ENCODE measurements around the gene RPL3. TPM values are rescaled to one million over a fixed set of nuclear protein-coding genes. Genes with fewer than 3 reads are reported as not detected.

The RPL3 gene
- total and polyA plus RNA-seq, 2 experiments from 2014 or later = 1,044 to 2,461 TPM

DNA sequence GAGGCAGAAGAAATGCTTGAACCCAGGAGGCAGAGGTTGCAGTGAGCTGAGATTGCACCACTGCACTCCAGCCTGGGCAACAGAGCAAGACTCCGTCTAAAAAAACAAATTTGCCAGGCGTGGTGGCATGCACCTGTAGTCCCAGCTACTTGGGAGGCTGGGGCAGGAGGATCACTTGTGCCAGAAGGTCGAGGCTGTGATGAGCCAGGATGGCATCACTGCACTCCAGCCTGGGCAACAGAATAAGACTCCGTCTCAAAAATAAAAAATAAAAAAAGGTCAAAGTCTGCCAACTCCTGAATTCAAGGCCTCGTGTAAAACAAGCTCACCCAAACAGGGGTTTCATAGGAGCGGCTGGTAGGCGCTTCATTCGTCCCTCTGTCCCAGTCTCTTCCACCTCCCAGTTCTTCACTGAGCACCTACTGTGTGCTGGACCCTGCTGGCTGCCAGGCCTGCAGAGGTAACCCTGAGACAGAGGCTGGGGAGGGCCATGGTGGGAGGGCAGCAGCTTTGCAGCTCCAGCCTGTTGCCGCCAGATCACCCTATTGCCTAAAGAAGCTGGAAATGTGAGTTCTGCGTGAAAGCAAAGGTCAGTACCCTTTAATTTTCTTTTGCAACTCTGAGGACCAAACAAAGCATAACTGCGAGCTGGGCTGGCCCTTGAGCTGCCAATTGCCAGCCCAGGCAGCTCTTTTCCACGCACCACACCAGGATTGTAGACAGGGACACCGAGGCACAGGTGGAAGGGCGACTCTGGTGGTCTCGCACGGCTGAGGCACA, 15.3 kb downstream of the RPL3 start:
- no peaks in the 10 kb centered on the region for H3K79me2 ChIP-seq
- no peak overlapping the region for H3K27ac ChIP-seq
- H3K27me3 ChIP-seq = no peaks in the 10 kb centered on the region
- H3K36me3 ChIP-seq (replicated peaks; ENCODE audit: insufficient read depth, low read depth) = no peaks in the 10 kb centered on the region
- WGBS (ENCODE audit: low lambda C conversion rate, missing lambda C conversion rate) = 90% methylated on average over 16 of the region's 16 CpGs
- no peak overlapping the region for H3K4me2 ChIP-seq
- DNase-seq (ENCODE audit: low spot score) = no peak
- no peaks in the 10 kb centered on the region for H3K9me3 ChIP-seq (ENCODE audit: low read depth)
- no peak overlapping the region for H3K4me3 ChIP-seq
- H3K9me2 ChIP-seq (replicated peaks; ENCODE audit: insufficient read depth) = no peaks in the 10 kb centered on the region
- no peaks in the 10 kb centered on the region for H4K20me1 ChIP-seq (ENCODE audit: insufficient read depth, poor library complexity, severe bottlenecking)
- peaks cover 6% of the 10 kb centered on the region for H3K4me1 ChIP-seq (ENCODE audit: insufficient read depth)
- H2AFZ ChIP-seq = no peak overlapping the region
- TF ChIP-seq, protein P1, sequence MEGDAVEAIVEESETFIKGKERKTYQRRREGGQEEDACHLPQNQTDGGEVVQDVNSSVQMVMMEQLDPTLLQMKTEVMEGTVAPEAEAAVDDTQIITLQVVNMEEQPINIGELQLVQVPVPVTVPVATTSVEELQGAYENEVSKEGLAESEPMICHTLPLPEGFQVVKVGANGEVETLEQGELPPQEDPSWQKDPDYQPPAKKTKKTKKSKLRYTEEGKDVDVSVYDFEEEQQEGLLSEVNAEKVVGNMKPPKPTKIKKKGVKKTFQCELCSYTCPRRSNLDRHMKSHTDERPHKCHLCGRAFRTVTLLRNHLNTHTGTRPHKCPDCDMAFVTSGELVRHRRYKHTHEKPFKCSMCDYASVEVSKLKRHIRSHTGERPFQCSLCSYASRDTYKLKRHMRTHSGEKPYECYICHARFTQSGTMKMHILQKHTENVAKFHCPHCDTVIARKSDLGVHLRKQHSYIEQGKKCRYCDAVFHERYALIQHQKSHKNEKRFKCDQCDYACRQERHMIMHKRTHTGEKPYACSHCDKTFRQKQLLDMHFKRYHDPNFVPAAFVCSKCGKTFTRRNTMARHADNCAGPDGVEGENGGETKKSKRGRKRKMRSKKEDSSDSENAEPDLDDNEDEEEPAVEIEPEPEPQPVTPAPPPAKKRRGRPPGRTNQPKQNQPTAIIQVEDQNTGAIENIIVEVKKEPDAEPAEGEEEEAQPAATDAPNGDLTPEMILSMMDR (IDR thresholded peaks at IDR 0.05; ENCODE audit: poor library complexity) = no peak
- TF ChIP-seq EZH2 (IDR thresholded peaks at IDR 0.05; ENCODE audit: borderline replicate concordance) (no peak), EZH2phosphoT487 (IDR thresholded peaks at IDR 0.05; ENCODE audit: low read depth, severe bottlenecking, unreplicated experiment) (no peak)

DNA sequence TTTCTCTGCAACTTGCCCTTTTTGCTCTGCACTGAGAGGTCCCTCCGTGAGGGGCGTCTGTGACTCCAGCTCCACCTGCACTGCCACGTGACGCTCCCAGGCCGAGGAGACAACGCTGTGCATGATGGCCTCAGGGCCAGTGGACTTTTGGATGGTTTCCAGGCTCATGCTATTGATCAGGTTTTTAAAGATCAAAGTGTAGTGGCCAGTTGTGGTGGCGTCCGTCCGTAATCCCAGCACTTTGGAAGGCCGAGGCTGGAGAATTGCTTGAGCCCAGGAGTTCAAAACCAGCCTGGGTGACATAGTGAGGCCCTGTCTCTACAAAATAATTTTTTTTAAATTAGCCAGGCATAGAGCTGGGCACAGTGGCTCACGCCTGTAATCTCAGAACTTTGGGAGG, 16.1 kb downstream of the RPL3 start:
- Histone ChIP-seq H3K4me2 (no peak overlapping the region), H3K9me2 (replicated peaks; ENCODE audit: insufficient read depth) (no peaks in the 10 kb centered on the region), H3K27me3 (no peaks in the 10 kb centered on the region), H4K20me1 (ENCODE audit: insufficient read depth, poor library complexity, severe bottlenecking) (no peaks in the 10 kb centered on the region), H2AFZ (no peak overlapping the region), H3K79me2 (no peaks in the 10 kb centered on the region), H3K4me1 (ENCODE audit: insufficient read depth) (peaks cover 9% of the 10 kb centered on the region), H3K9me3 (ENCODE audit: low read depth) (no peaks in the 10 kb centered on the region), H3K4me3 (no peak overlapping the region), H3K36me3 (replicated peaks; ENCODE audit: insufficient read depth, low read depth) (no peaks in the 10 kb centered on the region), H3K27ac (no peak overlapping the region)
- no peak for DNase-seq (ENCODE audit: low spot score)
- 45% methylated on average over 11 of the region's 11 CpGs for WGBS (ENCODE audit: low lambda C conversion rate, missing lambda C conversion rate)
- no peak for TF ChIP-seq EZH2phosphoT487 (IDR thresholded peaks at IDR 0.05; ENCODE audit: low read depth, severe bottlenecking, unreplicated experiment)
- no peak for TF ChIP-seq EZH2 (IDR thresholded peaks at IDR 0.05; ENCODE audit: borderline replicate concordance)
- TF ChIP-seq, protein P1 (IDR thresholded peaks at IDR 0.05; ENCODE audit: poor library complexity) = no peak

GRCh38 chr22:39302431-39302960, 16.9 kb downstream of the RPL3 start:
- no peak overlapping the region for H3K27ac ChIP-seq
- no peak overlapping the region for H2AFZ ChIP-seq
- H3K79me2 ChIP-seq = no peaks in the 10 kb centered on the region
- TF ChIP-seq EZH2 (IDR thresholded peaks at IDR 0.05; ENCODE audit: borderline replicate concordance) = no peak
- TF ChIP-seq EZH2phosphoT487 (IDR thresholded peaks at IDR 0.05; ENCODE audit: low read depth, severe bottlenecking, unreplicated experiment) = no peak
- TF ChIP-seq, protein P1 (IDR thresholded peaks at IDR 0.05; ENCODE audit: poor library complexity) = no peak
- peaks cover 17% of the 10 kb centered on the region for H3K4me1 ChIP-seq (ENCODE audit: insufficient read depth)
- no peaks in the 10 kb centered on the region for H4K20me1 ChIP-seq (ENCODE audit: insufficient read depth, poor library complexity, severe bottlenecking)
- H3K9me2 ChIP-seq (replicated peaks; ENCODE audit: insufficient read depth) = no peaks in the 10 kb centered on the region
- no peak for DNase-seq (ENCODE audit: low spot score)
- H3K27me3 ChIP-seq = no peaks in the 10 kb centered on the region
- no peak overlapping the region for H3K4me2 ChIP-seq
- no peak overlapping the region for H3K4me3 ChIP-seq
- H3K36me3 ChIP-seq (replicated peaks; ENCODE audit: insufficient read depth, low read depth) = no peaks in the 10 kb centered on the region
- H3K9me3 ChIP-seq (ENCODE audit: low read depth) = no peaks in the 10 kb centered on the region
- WGBS (ENCODE audit: low lambda C conversion rate, missing lambda C conversion rate) = 97% methylated on average over 2 of the region's 2 CpGs
